CD4-positive, alpha-beta T cell treated with Interferon alpha-2 for 1 hour (primary cell): ENCODE data around the gene WT1.

Experiments used
- DNase-seq, 2 donors: peaks; one replicate each; pipeline ENCODE4 v3.0.0-alpha.2; 2020 to 2022

The WT1 gene

DNA sequence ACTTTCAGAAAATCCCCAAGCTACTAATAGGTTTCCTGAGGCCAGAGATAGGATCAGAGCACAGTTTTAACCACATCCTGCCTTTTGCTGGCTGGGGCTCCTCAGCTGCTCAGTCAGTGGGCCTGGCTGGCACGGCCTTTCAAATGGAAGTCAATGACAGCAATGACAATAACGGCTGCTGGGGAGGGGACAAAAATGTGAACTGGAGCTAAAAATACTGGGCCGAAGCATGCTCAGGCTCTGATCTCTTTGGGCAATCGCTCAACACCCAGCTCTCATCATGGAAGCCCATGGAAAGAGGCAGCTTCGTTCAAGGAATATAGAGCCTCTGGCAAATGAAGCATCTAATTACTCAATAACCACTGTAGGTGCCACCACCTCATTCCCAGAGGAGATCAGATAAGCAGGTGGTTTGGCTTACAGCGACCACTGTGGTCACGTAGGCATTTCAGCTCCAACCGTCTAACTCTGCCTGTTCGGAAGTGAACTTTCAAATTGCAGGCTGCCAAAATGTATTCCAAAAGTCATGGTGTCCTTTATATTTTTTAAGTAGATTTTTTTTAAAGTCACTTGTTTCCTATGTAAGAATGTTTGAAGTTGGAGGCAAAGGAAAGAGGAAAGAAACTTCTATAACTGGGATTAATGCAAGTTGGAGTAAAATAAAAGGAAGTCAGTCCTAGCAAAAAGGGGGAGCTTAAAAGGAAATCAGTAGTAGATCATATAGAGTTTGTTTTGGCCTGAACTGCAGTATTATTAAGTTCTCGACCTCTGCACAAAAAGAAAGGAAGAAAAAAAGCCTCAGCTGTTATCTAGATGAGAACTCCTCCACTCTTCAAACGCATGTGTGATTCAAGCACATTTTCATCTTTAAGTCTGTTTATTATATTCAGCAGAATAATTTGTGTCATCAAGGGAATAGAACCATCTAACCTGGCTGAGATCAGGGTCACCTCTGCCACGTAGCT, 14.1 kb downstream of the WT1 start:
- DNase-seq: peak in 1 of 2 donors; percentile 51

GRCh38 chr11:32420139-32420538, 15.2 kb downstream of the WT1 start:
- no peak for DNase-seq

GRCh38 chr11:32418836-32419235, 16.5 kb downstream of the WT1 start:
- no peak for DNase-seq

- no peak for DNase-seq
Measured at GRCh38 chr11:32417806-32418205, 17.5 kb downstream of the WT1 start.

- DNase-seq: no peak
Measured at GRCh38 chr11:32416301-32416700, 19.0 kb downstream of the WT1 start.

- DNase-seq: no peak
Measured at GRCh38 chr11:32414925-32415324, 20.4 kb downstream of the WT1 start.

DNA sequence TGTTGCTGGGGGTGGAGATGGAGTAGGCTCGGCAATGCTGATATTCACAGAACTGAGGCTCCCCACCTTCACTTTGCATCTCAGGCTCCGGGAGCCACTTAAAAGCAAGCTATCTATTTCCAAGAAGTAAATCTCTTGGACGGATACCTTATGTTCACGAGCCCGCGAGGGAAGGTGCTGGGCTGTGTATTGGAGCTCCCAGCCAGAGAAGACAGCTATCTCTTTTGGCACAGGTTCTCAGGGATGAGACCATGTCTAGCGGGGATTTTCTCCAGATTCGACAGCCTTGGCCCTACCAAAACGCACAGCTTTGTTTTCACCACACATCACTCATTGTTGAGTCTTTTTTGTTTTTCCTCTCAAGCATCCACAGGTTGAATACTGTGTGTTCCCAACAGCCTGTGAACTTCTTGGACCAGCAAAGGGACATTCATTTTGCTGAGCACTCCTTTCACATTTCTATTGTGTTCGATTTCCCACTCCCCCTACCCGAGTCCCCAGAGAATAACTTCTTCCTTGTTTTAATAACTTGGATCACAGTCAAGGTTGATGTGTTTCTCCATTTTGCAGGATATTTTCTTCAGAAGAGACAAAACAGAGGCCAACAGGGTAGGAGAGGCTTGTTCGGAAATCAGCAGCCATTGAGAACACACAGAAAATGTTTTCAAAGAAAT, 23.3 kb downstream of the WT1 start:
- DNase-seq: no peak

- no peak for DNase-seq
Measured at GRCh38 chr11:32405592-32405991, 29.7 kb downstream of the WT1 start.

DNA sequence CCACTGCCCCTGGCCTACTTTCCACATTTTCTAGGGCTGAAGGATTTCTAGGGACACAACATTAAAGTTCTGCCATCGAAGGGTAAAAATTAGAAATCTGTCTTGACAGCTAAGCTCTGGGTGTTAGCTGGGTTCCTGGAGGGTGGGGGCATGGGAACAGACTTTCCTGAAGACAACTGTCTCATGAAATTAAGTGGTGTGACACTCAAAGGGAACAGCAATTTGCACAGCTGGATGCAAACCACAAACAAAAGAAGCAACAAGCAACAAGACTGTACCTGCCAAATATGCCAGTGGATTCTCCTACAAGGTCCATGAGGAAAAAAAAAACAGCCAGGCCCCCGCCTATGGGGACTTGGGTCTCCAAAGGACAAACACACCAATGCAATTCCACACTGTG, 32.5 kb downstream of the WT1 start:
- no peak for DNase-seq

GRCh38 chr11:32400670-32401369, 34.5 kb downstream of the WT1 start:
- no peak for DNase-seq

DNA sequence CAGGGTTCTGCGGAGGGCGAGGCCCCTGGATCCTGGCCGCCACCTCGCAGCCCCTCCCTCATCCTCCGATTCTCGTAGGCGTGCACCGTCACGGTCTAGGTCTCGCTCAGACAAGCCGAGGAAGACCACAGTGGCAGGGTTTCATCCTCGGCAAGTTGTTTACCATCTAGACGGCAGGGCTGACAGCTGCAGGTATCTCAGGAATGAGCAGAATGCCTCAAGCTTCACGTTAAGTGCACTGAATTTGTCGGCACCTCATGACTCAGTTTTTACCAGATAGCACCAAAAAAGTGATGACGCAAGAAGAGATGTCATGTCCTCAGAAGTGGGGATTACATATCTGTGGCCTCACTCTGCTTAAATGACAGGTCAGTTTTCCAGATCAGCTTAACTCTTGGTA, 35.1 kb downstream of the WT1 start:
- no peak for DNase-seq

DNA sequence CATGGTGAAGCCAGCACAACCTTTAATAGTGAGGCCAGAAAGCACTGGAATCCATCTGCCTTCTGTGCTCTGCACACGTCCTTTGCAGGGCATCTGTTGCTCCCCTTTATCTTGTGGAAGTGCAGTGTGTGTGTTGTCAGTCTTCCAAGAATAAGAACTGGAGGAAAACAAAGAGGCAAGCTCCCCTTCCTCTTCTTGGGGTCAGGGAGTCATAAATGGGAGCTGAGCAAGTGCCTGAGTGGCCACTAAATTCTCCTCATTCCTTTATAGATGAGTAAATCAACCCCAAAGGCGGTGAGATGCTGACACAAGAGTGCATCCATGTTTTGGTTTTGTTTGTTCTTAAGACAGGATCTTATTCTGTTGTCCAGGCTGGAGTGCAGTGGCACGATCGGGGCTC, 38.3 kb downstream of the WT1 start:
- DNase-seq: no peak

DNA sequence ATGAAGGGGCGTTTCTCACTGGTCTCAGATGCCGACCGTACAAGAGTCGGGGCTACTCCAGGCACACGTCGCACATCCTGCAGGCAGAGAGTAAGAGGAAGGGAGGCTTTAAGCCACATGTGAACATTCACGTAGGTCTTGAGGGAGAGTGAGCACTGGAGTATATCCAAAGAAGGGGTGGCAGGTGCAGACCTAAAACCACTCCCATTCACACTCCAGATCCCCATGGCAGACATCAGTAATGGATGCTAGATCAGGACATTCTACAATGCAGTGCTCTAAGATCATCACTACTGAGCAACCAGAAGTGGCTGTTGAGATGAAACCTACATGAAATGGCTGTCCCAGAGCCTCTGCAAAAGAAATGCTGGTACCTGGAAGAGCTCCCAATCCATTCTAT, 39.0 kb downstream of the WT1 start:
- no peak for DNase-seq

- no peak for DNase-seq
Measured at GRCh38 chr11:32395127-32395526, 40.2 kb downstream of the WT1 start.

DNA sequence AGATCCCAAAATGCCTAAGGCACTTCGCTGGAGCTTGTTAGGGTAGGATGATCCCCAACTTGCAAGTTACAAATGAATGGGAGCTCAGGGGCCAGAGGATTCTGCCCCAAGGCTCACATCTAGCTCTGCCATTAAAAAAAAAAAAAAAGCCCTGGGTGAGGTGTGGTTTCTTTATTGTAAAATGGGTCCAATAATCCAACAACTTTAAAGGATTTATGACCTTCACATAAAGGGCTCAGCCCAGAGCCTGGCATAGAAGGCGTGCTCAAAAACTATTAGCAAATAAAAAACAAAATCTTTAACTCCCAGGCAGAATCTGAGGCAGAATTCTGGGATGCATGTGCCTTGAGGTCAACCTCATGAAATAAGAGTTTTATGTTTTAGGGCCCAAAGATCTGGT, 42.5 kb downstream of the WT1 start:
- no peak for DNase-seq

GRCh38 chr11:32391956-32392553, 43.3 kb downstream of the WT1 start:
- no peak for DNase-seq

- no peak for DNase-seq
Measured at GRCh38 chr11:32391479-32391878, 43.9 kb downstream of the WT1 start.

DNA sequence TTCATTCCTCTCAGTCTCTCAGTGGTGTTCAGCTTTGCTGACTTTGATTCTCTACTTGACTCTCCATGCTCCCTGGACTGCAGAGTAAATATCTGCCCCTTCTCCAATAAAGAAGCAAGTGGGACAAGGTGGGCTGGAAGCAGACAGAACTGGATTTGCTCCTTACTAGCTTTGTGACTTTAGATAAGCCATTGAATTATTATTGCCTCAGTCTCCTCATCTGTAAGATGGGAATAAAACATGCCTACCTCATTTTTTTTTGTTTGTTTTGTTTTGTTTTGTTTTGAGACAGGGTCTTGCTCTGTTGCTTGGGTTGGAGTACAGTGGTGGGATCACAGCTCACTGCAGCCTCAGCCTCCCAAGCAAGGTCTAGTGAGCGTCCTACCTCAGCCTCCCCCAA, 44.6 kb downstream of the WT1 start:
- DNase-seq: no peak

DNA sequence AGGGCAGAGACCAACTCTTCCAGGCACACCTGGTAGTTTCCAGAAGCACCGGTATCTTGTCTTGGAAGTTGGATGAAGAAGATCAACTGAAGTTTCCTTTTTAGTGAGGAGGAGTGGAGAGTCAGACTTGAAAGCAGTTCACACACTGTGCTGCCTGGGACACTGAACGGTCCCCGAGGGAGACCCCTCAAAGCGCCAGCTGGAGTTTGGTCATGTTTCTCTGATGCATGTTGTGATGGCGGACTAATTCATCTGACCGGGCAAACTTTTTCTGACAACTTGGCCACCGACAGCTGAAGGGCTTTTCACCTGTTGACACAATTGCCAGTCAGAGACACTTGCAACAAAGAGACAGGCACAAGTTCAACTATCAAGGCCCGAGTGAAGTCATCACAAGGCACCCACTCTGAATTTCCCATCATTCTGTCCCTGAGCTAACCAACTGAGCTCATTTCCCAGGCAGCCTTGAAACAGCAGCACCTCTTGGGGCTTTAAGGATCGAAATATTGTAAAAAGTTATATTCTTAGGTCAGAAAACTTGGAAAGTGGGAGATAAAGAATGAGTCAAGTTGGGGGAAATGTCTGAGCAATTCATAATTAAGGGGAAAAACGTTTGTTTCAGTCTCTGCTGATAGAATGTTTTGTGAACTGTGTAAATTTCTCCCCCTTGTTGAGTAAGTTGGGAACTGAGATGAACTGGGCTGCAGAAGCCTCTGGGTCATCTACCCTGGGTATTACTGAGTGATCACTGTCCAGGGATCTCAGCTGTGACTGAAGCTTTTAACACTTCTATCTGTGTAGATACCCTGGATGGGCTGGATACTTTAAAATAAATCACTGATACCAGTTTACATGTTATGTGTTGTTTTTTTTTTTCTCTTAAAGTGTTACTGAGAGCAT, 46.2 kb downstream of the WT1 start:
- no peak for DNase-seq

GRCh38 chr11:32388365-32388764, 47.0 kb downstream of the WT1 start:
- DNase-seq: no peak

DNA sequence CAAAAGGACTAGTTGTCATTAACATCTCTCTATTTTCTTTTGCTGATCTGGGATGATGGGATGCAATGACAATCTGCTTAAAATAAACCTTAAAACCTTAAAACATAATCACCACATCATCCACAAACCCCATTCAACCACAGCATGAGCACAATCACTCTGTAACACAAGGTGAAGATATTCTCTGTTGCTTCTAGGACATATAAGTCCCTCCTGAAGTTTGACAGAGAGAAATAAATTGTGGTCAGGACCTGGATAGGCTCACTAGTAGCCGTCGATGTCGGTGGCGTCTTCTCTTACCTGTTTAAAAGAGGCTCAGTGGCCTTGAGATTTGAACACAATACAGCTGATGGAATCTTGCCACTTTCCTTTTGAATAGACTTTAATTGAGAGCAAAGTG, 47.9 kb downstream of the WT1 start:
- DNase-seq: no peak

DNA sequence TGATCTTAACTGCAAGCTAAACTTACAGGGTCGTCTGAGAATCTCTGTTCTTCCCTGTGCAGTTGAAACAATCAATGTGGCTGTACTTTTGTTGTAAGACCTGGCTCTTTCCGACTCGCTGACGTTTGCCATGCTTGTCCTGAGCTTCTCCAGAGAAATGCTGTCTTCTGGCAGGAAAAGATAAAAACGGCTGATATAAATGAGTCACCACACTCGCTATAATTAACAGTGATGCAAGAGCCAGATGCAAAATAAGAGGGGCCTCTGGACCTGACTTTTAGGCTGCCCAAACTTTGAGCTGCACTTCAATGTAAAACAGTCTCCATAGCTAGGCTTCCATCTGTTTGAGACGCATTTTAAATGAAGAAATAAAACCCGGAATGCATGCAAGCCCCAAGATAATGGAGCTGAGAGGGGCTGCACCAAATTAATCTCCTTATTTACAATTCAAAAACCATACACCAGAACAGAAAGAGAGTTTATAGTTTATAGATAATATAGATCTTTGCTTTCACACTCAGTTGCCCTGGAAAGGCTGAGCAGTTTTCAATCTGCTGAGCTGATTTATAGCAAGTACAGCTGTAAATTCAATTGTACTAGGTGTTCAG, 48.5 kb downstream of the WT1 start:
- DNase-seq: no peak
